GM21576 (cell line): Measurements from ENCODE around the gene LILRB4.
"Not testable (repeated sequence)": the region's sequence is repeated elsewhere in the genome, so short reads cannot be mapped to it uniquely, and the experiment has no call there.

ENCODE experiments used
- ATAC-seq: cut with Tn5 transposase; IDR thresholded peaks from one replicate; pipeline ENCODE4 v1.9.1; 2021; ENCODE audit warnings: mild to moderate bottlenecking, moderate library complexity; ENCODE audit not compliant: unreplicated experiment

The LILRB4 gene

GRCh38 chr19:54691582-54692297, 29.0 kb downstream of the LILRB4 start:
- no peak for ATAC-seq

GRCh38 chr19:54692298-54692615, 29.5 kb downstream of the LILRB4 start:
- ATAC-seq = no peak

GRCh38 chr19:54694648-54695047, 31.9 kb downstream of the LILRB4 start:
- ATAC-seq = no peak

- ATAC-seq = no peak
Measured at GRCh38 chr19:54696117-54696548, 33.3 kb downstream of the LILRB4 start.

GRCh38 chr19:54696766-54697165, 34.0 kb downstream of the LILRB4 start:
- ATAC-seq = no peak

GRCh38 chr19:54697716-54698115, 34.9 kb downstream of the LILRB4 start:
- not testable (repeated sequence) for ATAC-seq

- no peak for ATAC-seq
Measured at GRCh38 chr19:54704928-54705327, 42.1 kb downstream of the LILRB4 start.

- ATAC-seq = no peak
Measured at GRCh38 chr19:54707962-54708361, 45.2 kb downstream of the LILRB4 start.

GRCh38 chr19:54708781-54709180, 46.0 kb downstream of the LILRB4 start:
- ATAC-seq = no peak

- ATAC-seq = no peak
Measured at GRCh38 chr19:54709212-54709948, 46.6 kb downstream of the LILRB4 start.

GRCh38 chr19:54709956-54710355, 47.2 kb downstream of the LILRB4 start:
- ATAC-seq = not testable (repeated sequence)
